Osteoblast (primary cell): ENCODE measurements around the gene SLC2A5. TPM values are rescaled to one million over a fixed set of nuclear protein-coding genes. Genes with fewer than 3 reads are reported as not detected.

Experiments
- DNase-seq: peaks from one replicate; pipeline ENCODE4 v3.0.0; 2011; ENCODE audit warnings: low spot score, mixed read lengths; ENCODE audit not compliant: insufficient read length; ENCODE audit errors: missing footprints
- H2AFZ ChIP-seq: 2 replicates; pipeline ENCODE4 v1.6.0; 2011; ENCODE audit warnings: mild to moderate bottlenecking, low read length
- H3K27ac ChIP-seq: 2 replicates; pipeline ENCODE4 v1.5.1; 2011; ENCODE audit warnings: mild to moderate bottlenecking, low read depth, low read length, moderate library complexity
- H3K27me3 ChIP-seq: 2 replicates; pipeline ENCODE4 v1.6.0; 2012; ENCODE audit warnings: mild to moderate bottlenecking, control low read depth, inconsistent platforms, low read length, moderate library complexity; ENCODE audit not compliant: insufficient read depth
- H3K36me3 ChIP-seq: 2 replicates; pipeline ENCODE4 v1.5.1; 2011; ENCODE audit warnings: mild to moderate bottlenecking, low read length, control low read depth, moderate library complexity; ENCODE audit not compliant: insufficient read depth
- H3K4me1 ChIP-seq: 2 replicates; pipeline ENCODE4 v1.5.1; 2011; ENCODE audit warnings: mild to moderate bottlenecking, low read length, control low read depth, moderate library complexity; ENCODE audit not compliant: insufficient read depth
- H3K4me2 ChIP-seq: 2 replicates; pipeline ENCODE4 v1.6.0; 2011; ENCODE audit warnings: mild to moderate bottlenecking, low read length; ENCODE audit not compliant: insufficient read depth
- H3K4me3 ChIP-seq: fragments of 200-600 bp; sonication (generic); 3 replicates; pipeline ENCODE4 v1.5.1; 2012; ENCODE audit warnings: mild to moderate bottlenecking, low read length, inconsistent platforms; ENCODE audit not compliant: insufficient read depth
- H3K79me2 ChIP-seq: 2 replicates; pipeline ENCODE4 v1.6.0; 2012; ENCODE audit warnings: mild to moderate bottlenecking, low read length, control low read depth, inconsistent platforms; ENCODE audit not compliant: insufficient read depth
- H3K9me3 ChIP-seq: 2 replicates; pipeline ENCODE4 v1.5.1; 2011; ENCODE audit warnings: low read depth, low read length, control low read depth
- H4K20me1 ChIP-seq: 2 replicates; pipeline ENCODE4 v1.6.0; 2012; ENCODE audit warnings: mild to moderate bottlenecking, low read length, control low read depth; ENCODE audit not compliant: insufficient read depth
- CTCF ChIP-seq: IDR thresholded peaks from 2 replicates; pipeline ENCODE4 v1.5.1; 2011; ENCODE audit warnings: mild to moderate bottlenecking, low read depth, low read length, moderate library complexity; ENCODE audit errors: extremely low read depth
- small RNA-seq: library from RNA; depleted of rRNA; stranded (forward); fragments of <200 nt; gene quantifications from one replicate; pipeline ENCODE3, GENCODE V24; 2012
- total RNA-seq: library from RNA; depleted of rRNA; stranded (reverse); fragments of >200 nt; gene quantifications from 2 replicates; pipeline ENCODE4 v1.2.3, GENCODE V29; 2012

Gene SLC2A5
- total RNA-seq, 1 donor, result 22.4 TPM

GRCh38 chr1:8987881-8988617, 81.4 kb downstream of the SLC2A5 start:
- H2AFZ ChIP-seq, result peak overlapping the region; percentile 79
- peak; percentile 97 for TF ChIP-seq CTCF
- no peaks in the 10 kb centered on the region for H3K27me3 ChIP-seq
- H3K27ac ChIP-seq, result peak overlapping the region; percentile 30
- H3K9me3 ChIP-seq, result no peaks in the 10 kb centered on the region
- H3K79me2 ChIP-seq, result no peaks in the 10 kb centered on the region
- H4K20me1 ChIP-seq, result no peaks in the 10 kb centered on the region
- peaks cover 10% of the 10 kb centered on the region for H3K4me1 ChIP-seq
- peak overlapping the region; percentile 5 for H3K4me2 ChIP-seq
- H3K36me3 ChIP-seq, result no peaks in the 10 kb centered on the region
- no peak overlapping the region for H3K4me3 ChIP-seq
- DNase-seq, result no peak

- H3K4me1 ChIP-seq, result peaks cover 10% of the 10 kb centered on the region
- H3K4me3 ChIP-seq, result no peak overlapping the region
- no peak overlapping the region for H3K4me2 ChIP-seq
- peak overlapping the region; percentile 93 for H3K27ac ChIP-seq
- no peaks in the 10 kb centered on the region for H3K79me2 ChIP-seq
- no peaks in the 10 kb centered on the region for H3K9me3 ChIP-seq
- H4K20me1 ChIP-seq, result no peaks in the 10 kb centered on the region
- DNase-seq, result no peak
- H2AFZ ChIP-seq, result no peak overlapping the region
- TF ChIP-seq CTCF, result no peak
- no peaks in the 10 kb centered on the region for H3K27me3 ChIP-seq
- no peaks in the 10 kb centered on the region for H3K36me3 ChIP-seq
Measured at GRCh38 chr1:8986814-8987190, 82.6 kb downstream of the SLC2A5 start.

DNA sequence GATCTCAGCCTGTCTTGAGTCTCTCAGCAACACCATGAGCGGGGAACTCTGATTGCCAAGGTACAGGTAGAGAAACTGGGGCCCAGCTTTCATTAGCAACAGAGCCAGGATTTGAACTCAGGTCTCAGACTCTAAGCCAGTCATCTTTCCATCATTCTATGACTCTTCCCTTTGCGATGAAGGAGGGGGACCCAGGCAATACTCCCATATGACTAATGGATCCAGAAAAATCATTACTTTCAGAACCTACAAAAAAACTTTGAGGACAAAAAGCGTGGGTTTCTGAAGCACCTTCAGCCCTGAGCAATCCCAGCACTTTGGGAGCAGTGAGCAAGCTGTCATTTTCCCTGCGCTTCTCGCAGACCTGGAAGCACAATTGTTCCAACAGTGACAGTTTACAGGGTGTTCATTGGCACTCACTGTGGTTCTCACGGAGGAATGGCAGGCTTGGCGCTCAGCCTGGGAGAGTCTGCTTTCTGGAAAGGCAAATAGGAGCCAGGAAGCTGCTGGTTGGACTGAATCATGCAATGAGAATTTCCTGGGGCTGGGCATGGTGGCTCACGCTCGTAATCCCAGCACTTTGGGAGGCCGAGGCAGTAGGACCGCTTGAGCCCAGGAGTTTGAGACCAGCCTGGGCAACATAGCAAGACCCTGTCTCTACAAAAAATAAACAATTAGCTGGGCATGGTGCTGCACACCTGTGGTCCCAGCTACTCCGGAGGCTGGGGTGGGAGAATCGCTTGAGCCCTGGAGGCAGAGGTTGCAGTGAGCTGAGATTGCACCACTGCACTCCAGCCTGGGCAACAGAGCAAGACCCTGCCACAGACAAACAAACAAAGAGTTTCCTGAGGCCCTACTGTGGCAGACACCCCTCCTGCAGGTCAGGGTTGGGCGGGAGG, 83.3 kb downstream of the SLC2A5 start:
- Histone ChIP-seq H3K79me2 (no peaks in the 10 kb centered on the region), H2AFZ (peak overlapping the region; percentile 76), H3K4me1 (peaks cover 10% of the 10 kb centered on the region), H4K20me1 (no peaks in the 10 kb centered on the region), H3K36me3 (no peaks in the 10 kb centered on the region), H3K4me3 (peak overlapping the region; percentile 18), H3K27ac (peak overlapping the region; percentile 93), H3K4me2 (peak overlapping the region; percentile 69), H3K9me3 (no peaks in the 10 kb centered on the region), H3K27me3 (no peaks in the 10 kb centered on the region)
- DNase-seq, result peak; percentile 93
- no peak for TF ChIP-seq CTCF

Small RNA genes within 50 kb of the gene (small RNA-seq; reads per million reads assigned to genes)
- not detected for gene RF00424

Other genes with a start within 250 kb of the SLC2A5 start
- 1,079 and 1,591 TPM in 2 replicates for gene ENO1, start 190.9 kb downstream of the SLC2A5 start, total RNA-seq
- gene CA6, start 123.8 kb downstream of the SLC2A5 start, total RNA-seq, result not detected in 2 replicates
- not detected in 2 replicates for gene SLC2A7, start 43.2 kb downstream of the SLC2A5 start, total RNA-seq
- gene GPR157, start 59.5 kb upstream of the SLC2A5 start, total RNA-seq, result 3.2 and 5.4 TPM in 2 replicates
- gene H6PD, start 165.1 kb upstream of the SLC2A5 start, total RNA-seq, result 45.1 and 51.4 TPM in 2 replicates
- 14.7 and 23.2 TPM in 2 replicates for gene SPSB1, start 223.3 kb upstream of the SLC2A5 start, total RNA-seq